ENCODE measurements around the gene RGS9.
A peak's percentile ranks its signal among the peaks of the same experiment; 100 is the strongest.

The RGS9 gene

DNA sequence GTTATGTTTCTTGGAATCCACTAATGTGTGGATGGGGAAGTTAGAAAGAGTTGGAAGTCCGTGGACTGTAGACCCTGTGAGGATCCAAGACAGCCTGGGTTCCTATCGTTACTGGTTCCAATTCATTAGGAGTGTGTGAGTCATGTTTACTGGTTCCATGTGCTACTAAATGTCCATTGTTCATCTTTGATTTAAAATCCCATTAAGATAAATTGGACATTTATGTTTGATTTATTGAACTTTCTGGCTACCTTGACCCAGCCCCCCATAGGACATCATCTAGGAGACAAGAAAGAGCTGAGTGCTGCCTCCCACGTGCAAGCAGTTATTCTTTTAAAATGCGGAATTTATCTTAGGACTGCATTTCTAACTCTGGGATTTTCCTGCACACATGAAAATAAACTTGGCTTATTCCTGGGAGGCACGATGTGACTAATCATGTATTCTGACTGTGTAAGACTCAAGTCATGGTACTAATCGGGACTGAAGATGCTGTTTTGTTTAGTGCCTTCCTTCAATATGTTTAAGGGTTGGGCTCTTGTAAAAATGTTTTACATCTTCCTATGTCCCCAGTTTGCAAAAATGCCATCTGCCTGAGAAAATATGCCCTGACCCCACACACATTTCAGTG lies 53.4 kb downstream of the RGS9 start:
- H3K4me3 ChIP-seq (ENCODE audit: low read depth, low read length): no peak overlapping the region
- TF ChIP-seq, protein P1, sequence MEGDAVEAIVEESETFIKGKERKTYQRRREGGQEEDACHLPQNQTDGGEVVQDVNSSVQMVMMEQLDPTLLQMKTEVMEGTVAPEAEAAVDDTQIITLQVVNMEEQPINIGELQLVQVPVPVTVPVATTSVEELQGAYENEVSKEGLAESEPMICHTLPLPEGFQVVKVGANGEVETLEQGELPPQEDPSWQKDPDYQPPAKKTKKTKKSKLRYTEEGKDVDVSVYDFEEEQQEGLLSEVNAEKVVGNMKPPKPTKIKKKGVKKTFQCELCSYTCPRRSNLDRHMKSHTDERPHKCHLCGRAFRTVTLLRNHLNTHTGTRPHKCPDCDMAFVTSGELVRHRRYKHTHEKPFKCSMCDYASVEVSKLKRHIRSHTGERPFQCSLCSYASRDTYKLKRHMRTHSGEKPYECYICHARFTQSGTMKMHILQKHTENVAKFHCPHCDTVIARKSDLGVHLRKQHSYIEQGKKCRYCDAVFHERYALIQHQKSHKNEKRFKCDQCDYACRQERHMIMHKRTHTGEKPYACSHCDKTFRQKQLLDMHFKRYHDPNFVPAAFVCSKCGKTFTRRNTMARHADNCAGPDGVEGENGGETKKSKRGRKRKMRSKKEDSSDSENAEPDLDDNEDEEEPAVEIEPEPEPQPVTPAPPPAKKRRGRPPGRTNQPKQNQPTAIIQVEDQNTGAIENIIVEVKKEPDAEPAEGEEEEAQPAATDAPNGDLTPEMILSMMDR (conservative IDR thresholded peaks at IDR 0.05; ENCODE audit: low read depth, low read length): no peak
- no peak for DNase-seq (ENCODE audit: low read depth)

DNA sequence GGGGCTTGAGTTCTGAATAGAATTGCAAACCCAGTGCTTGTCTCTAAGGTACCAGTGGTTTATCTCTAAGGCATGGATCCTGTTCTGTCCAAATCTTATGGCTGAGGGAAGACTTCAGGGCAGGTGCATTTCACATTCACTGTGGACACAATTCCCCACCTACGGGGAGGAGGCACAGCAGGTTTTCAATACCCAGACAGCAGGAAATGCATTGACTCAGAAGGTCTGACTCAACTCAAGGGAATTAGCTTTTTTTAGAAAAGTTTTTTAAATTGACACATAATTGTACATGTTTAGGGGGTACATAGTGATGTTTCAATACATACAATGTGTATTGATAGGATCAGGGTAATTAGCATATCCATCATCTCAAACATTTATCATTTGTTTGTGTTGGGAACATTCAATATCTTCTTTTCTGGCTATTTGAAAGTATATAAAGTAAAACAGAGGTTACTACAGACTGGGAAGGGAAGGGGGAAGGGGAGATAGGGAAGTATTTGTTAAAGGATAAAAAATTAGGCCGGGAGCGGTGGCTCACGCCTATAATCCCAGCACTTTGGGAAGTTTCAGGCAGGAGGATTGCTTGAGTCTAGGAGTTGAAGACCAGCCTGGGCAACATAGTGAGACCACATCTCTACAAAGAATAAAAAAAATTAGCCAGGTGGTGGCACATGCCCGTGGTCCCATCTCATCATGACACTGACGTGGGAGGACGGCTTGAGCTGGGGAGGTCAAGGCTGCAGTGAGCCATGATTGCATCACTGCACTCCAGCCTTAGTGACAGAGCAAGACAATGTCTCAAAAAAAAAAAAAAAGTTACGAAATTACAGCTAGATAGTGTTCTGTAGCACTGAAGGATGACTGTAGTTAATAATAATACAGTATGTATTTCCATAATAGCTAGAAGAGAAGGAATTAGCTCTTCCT lies 54.9 kb downstream of the RGS9 start:
- peak; percentile 77 for DNase-seq (ENCODE audit: low read depth)

DNA sequence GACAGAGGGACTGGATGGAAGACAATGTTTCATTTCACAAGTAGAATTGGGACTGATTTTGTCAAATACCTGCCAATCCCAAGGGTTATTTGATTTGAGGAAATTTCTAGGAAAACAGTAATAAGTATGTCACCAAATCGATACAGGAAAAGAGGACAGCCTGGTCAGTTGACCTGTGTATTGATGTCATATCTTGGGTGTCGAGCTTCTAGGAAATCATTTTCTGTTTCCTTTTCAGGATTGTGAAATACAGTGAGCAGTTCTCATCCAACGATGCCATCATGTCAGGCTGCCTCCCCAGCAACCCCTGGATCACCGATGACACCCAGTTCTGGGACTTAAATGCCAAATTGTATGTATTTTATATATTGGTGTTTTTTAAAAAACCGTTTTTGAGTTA lies 56.1 kb downstream of the RGS9 start:
- no peak for DNase-seq (ENCODE audit: low read depth)
- no peak overlapping the region for H3K4me3 ChIP-seq (ENCODE audit: low read depth, low read length)
- TF ChIP-seq, protein P1 (conservative IDR thresholded peaks at IDR 0.05; ENCODE audit: low read depth, low read length): no peak

More for the DNA sequence above, 54.9 kb downstream of the RGS9 start:
- TF ChIP-seq, protein P1 (conservative IDR thresholded peaks at IDR 0.05; ENCODE audit: low read depth, low read length): no peak
- no peak overlapping the region for H3K4me3 ChIP-seq (ENCODE audit: low read depth, low read length)

DNA sequence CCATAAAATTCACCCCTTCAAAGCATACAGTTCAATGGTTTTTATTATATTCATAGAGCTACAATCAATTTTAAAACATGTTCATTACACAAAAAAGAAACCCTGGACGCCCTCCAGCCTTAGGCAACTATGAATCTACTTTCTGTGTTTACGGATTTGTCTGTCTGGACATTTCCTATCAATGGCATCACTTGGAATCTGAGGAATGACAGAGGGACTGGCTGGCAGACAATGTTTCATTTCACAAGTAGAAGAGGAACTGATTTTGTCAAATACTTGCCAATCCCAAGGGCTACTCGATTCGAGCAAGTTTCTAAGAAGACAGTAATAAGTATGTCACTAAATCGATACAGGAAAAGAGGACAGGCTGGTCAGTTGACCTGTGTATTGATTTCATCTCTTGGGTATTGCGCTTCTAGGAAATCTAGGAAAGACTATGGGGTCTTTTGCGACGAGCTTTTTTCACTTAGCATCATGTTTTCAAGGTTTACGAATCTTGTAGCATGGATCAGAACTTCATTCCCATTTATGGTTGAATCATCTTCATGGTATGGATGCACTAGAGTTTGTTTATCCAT lies 56.6 kb downstream of the RGS9 start:
- no peak overlapping the region for H3K4me3 ChIP-seq (ENCODE audit: low read depth, low read length)
- TF ChIP-seq, protein P1 (conservative IDR thresholded peaks at IDR 0.05; ENCODE audit: low read depth, low read length): no peak
- no peak for DNase-seq (ENCODE audit: low read depth)

DNA sequence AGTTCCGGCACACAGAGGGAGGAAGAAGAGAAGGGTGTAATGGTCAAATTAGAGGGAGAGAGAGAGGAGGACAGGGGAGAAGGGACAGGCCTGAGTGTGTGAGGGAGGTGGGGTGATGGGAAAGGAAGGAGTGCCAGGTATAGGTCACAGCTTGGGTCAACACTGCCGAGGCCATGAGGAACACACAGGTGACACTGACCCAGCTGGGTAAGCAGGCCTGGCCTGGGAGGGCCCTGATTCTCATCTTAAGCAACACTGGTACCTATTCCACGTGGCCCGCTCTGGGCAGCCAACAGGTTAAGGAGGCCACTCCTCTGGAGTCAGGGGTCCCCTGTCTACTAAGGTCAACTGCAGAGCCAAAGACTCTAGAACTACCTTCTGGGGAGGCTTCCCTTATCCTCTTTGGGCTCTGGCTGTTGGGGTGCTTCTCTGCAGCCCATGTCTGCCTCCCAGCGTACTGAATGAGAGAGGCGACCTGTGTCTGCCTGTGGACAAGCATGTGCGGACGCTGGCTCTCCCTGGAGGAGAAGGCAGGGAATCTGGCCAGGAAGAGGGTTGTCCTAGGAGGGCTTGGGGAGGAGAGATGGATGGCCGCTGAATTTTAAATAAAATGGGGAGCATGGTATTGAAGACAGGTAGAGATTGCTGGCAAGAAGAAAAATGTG lies 57.6 kb downstream of the RGS9 start:
- H3K4me3 ChIP-seq (ENCODE audit: low read depth, low read length): no peak overlapping the region
- DNase-seq (ENCODE audit: low read depth): peak; percentile 60
- TF ChIP-seq, protein P1 (conservative IDR thresholded peaks at IDR 0.05; ENCODE audit: low read depth, low read length): peak; percentile 54

DNA sequence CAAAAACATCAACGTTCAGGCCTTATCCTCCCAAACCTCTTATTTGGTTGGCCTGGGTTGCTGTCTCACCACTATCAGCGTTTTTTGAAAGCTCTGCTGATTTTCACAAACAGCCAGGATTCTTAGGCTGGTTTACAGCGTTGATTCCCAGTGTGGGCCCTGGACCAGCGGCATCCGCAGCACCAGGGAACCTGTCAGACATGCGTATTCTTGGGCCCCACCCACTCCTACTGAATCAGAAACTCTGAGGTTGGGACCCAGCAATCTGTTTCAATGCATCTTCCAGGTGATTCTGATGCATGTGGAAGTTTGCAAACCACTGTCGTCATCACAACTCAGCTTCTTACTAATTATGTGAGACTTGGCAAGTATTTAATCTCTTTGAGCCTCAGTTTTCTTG lies 58.5 kb downstream of the RGS9 start:
- TF ChIP-seq, protein P1 (conservative IDR thresholded peaks at IDR 0.05; ENCODE audit: low read depth, low read length): no peak
- DNase-seq (ENCODE audit: low read depth): no peak
- H3K4me3 ChIP-seq (ENCODE audit: low read depth, low read length): no peak overlapping the region

Data from choroid plexus epithelial cell (primary cell).